Measurements from ENCODE around the gene ACADS.

ACADS gene

DNA sequence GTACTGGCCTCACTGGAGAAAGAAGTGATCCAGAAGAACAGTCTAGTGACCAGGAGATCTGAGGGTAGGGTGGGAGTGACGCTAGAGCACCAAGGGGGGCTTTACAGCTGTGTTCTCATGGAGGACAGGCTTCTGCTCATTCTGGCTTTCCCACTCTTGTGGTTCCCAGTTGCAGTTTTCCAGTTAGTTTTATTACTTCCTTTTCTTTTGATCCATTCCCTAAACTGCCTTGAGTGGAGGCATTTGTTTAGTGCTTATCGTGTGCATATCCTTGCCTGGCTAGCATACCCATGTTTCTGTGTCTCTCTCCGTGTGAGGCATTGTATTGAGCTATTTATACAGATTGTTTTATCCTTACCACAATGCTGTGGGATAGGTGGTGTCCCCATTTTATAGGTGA lies 34.6 kb upstream of the ACADS start:
- DNase-seq (ENCODE audit: low read depth) = no peak
- TF ChIP-seq, protein P1, sequence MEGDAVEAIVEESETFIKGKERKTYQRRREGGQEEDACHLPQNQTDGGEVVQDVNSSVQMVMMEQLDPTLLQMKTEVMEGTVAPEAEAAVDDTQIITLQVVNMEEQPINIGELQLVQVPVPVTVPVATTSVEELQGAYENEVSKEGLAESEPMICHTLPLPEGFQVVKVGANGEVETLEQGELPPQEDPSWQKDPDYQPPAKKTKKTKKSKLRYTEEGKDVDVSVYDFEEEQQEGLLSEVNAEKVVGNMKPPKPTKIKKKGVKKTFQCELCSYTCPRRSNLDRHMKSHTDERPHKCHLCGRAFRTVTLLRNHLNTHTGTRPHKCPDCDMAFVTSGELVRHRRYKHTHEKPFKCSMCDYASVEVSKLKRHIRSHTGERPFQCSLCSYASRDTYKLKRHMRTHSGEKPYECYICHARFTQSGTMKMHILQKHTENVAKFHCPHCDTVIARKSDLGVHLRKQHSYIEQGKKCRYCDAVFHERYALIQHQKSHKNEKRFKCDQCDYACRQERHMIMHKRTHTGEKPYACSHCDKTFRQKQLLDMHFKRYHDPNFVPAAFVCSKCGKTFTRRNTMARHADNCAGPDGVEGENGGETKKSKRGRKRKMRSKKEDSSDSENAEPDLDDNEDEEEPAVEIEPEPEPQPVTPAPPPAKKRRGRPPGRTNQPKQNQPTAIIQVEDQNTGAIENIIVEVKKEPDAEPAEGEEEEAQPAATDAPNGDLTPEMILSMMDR (conservative IDR thresholded peaks at IDR 0.05; ENCODE audit: low read depth, low read length) = no peak

DNA sequence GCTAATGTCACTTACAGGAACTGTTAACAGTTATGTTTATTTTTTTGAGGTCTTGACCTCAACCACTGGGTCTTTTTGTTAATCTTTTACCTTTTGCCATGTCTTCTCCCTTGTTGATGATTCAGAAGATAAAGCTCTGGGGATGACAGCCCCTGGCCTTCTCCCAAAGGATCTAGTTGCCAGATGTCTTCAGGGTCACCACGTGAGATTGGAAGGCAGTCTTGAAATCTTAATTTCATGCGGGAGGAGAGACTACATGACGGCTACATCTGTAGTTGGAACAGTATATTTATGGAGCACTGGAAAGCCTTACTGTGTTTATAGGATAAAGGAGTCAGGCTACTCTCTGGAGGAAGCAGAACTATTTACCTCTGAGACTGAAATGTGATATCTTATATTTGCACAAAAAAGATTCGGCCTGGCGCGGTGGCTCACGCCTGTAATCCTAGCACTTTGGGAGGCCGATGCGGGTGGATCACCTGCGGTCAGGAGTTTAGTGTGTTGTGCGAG lies 33.0 kb upstream of the ACADS start:
- TF ChIP-seq, protein P1 (conservative IDR thresholded peaks at IDR 0.05; ENCODE audit: low read depth, low read length) = no peak
- H3K4me3 ChIP-seq (ENCODE audit: low read length) = no peak overlapping the region
- DNase-seq (ENCODE audit: low read depth) = no peak

More for the DNA sequence above, 34.6 kb upstream of the ACADS start:
- no peak overlapping the region for H3K4me3 ChIP-seq (ENCODE audit: low read length)

DNA sequence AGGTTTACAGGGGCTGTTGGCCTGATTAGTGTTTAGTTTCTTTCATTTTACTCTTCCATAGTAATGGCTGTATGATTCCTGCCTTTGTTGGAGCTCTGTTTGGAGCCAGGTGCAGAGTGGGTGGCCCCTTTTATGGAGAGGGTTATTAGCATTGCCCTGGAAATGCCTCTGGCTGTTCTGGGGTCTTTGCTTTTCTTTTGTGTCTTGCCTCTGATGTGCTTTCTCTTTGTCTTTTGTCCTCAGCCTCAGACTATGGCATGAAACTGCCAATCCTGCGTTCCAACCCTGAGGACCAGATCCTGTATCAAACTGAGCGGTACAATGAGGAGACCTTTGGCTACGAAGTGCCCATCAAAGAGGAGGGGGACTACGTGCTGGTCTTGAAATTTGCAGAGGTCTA lies 31.8 kb upstream of the ACADS start:
- no peak overlapping the region for H3K4me3 ChIP-seq (ENCODE audit: low read length)

DNA sequence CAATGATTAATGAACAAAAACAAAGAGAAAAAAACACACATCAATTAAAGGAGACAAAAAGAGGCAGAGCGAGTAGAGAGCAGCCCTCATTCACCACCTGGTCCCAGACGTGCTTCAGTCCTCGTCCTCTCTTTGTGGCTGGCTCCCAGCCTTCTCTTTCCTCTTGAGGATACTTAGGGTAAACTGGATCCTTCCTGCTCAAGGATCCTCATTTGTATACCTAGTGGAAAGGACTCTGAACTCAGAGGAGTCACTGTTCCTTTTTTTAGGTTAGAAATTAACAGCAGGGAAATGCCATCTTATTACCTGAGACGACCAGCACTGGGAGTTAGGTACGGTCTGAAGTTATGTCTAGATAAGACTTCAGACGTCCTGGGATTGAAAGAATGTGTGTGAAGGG lies 29.0 kb upstream of the ACADS start:
- H3K4me3 ChIP-seq (ENCODE audit: low read length) = no peak overlapping the region
- no peak for DNase-seq (ENCODE audit: low read depth)
- TF ChIP-seq, protein P1 (conservative IDR thresholded peaks at IDR 0.05; ENCODE audit: low read depth, low read length) = no peak

More for the DNA sequence above, 31.8 kb upstream of the ACADS start:
- TF ChIP-seq, protein P1 (conservative IDR thresholded peaks at IDR 0.05; ENCODE audit: low read depth, low read length) = no peak
- DNase-seq (ENCODE audit: low read depth) = no peak

DNA sequence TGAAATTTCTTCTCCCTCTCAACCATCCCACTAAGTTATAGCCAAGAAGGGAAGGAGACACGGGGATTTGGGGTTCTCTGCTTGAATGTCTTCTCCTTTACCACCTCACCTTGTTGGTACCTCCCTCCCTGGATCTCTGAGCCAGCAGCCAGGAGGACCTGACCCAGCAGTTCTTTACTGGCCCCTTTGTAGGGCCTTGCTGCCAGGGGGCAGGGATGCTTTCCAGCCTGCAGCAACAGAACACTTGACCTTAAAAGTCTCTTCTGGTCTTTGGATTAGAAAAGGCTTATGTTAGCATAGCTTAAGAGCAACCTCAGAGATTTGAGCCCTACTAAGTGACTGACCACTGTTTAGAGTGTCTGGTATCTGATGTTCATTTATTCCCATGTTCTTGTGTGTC lies 28.3 kb upstream of the ACADS start:
- no peak for DNase-seq (ENCODE audit: low read depth)
- no peak overlapping the region for H3K4me3 ChIP-seq (ENCODE audit: low read length)
- TF ChIP-seq, protein P1 (conservative IDR thresholded peaks at IDR 0.05; ENCODE audit: low read depth, low read length) = no peak

DNA sequence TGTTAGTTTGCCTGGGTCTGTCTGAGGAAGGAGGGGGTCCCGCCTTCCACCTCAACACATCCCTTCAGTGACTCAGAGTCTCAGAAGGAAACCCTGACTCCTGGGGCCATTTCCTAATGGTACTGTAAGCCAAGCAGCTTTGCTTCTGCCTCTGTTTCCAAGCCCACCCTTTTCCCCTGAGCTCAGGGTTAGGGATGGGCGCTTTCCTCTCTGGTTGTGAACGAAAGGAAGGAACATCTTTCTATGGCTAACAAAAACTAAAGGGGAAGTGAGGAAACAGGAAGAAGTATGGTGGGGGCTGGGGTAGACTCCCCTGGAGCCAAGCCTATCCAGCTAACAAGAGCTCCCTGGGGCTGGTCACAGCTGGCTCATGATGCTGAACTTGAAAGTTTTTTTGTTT lies 27.0 kb upstream of the ACADS start:
- TF ChIP-seq, protein P1 (conservative IDR thresholded peaks at IDR 0.05; ENCODE audit: low read depth, low read length) = no peak
- DNase-seq (ENCODE audit: low read depth) = no peak
- H3K4me3 ChIP-seq (ENCODE audit: low read length) = no peak overlapping the region

DNA sequence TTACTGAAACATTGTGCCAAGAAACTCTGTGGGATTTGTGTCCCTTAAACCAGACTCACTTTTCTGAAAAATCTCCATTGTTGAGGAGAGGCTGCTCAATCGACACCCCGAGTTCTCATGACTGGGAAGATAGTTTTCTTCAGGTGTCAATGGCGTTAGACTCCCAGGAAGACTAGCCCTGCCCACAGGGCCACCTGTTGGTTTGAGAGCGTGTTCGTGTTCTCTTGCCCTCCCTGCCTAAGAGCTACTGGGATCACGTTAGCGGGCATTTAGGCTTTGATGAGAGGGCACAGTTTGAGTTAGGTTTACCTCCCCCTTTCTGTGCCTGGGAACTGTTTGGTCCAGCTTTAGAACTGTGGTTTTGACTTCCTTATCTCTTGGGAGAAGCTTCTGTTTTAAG lies 26.1 kb upstream of the ACADS start:
- TF ChIP-seq, protein P1 (conservative IDR thresholded peaks at IDR 0.05; ENCODE audit: low read depth, low read length) = no peak
- no peak overlapping the region for H3K4me3 ChIP-seq (ENCODE audit: low read length)

More for the DNA sequence above, 26.1 kb upstream of the ACADS start:
- DNase-seq (ENCODE audit: low read depth) = no peak

All from retinal pigment epithelial cell (primary cell).